ENCODE data around the gene NR2C2AP. TPM values are rescaled to one million over a fixed set of nuclear protein-coding genes. Genes with fewer than 3 reads are reported as not detected.
"Not testable (repeated sequence)": the region's sequence is repeated elsewhere in the genome, so short reads cannot be mapped to it uniquely, and the experiment has no call there.

NR2C2AP gene
- 28.7 and 32.3 TPM in 2 replicates for total RNA-seq (2014; rRNA removed; shearing (Covaris generic))

GRCh38 chr19:19203012-19203856 is at the start of gene NR2C2AP:
Gene NR2C2AP (minus strand): TSS chr19:19203414. CDS start chr19:19203060, 354 bp downstream.
- DNase-seq (ENCODE audit: low spot score), result peak; percentile 88

- no peak for DNase-seq (ENCODE audit: low spot score)
These were observed 47.1 kb upstream of the NR2C2AP start for GRCh38 chr19:19250196-19250801.

- DNase-seq (ENCODE audit: low spot score), result no peak
These were observed 37.3 kb upstream of the NR2C2AP start for GRCh38 chr19:19240476-19240875.

- DNase-seq (ENCODE audit: low spot score), result no peak
These were observed 36.5 kb upstream of the NR2C2AP start for GRCh38 chr19:19239675-19240074.

- no peak for DNase-seq (ENCODE audit: low spot score)
These were observed 35.1 kb upstream of the NR2C2AP start for GRCh38 chr19:19238126-19238894.

GRCh38 chr19:19236173-19236572 is 33.0 kb upstream of the NR2C2AP start:
- DNase-seq (ENCODE audit: low spot score), result no peak

- no peak for DNase-seq (ENCODE audit: low spot score)
These were observed 31.1 kb upstream of the NR2C2AP start for GRCh38 chr19:19234220-19234816.

- no peak for DNase-seq (ENCODE audit: low spot score)
These were observed 29.1 kb upstream of the NR2C2AP start for GRCh38 chr19:19232261-19232721.

GRCh38 chr19:19230999-19231398 is 27.8 kb upstream of the NR2C2AP start:
- no peak for DNase-seq (ENCODE audit: low spot score)

- DNase-seq (ENCODE audit: low spot score), result no peak
These were observed 26.5 kb upstream of the NR2C2AP start for GRCh38 chr19:19229701-19230100.

- DNase-seq (ENCODE audit: low spot score), result no peak
These were observed 24.0 kb upstream of the NR2C2AP start for GRCh38 chr19:19227217-19227616.

GRCh38 chr19:19226663-19227062 is 23.4 kb upstream of the NR2C2AP start:
- DNase-seq (ENCODE audit: low spot score), result no peak

- DNase-seq (ENCODE audit: low spot score), result no peak
These were observed 23.0 kb upstream of the NR2C2AP start for GRCh38 chr19:19226204-19226603.

- DNase-seq (ENCODE audit: low spot score), result peak; percentile 72
These were observed 21.8 kb upstream of the NR2C2AP start for GRCh38 chr19:19224852-19225494.

- no peak for DNase-seq (ENCODE audit: low spot score)
These were observed 21.1 kb upstream of the NR2C2AP start for GRCh38 chr19:19224150-19224851.

- no peak for DNase-seq (ENCODE audit: low spot score)
These were observed 20.4 kb upstream of the NR2C2AP start for GRCh38 chr19:19223636-19224035.

GRCh38 chr19:19223060-19223459 is 19.8 kb upstream of the NR2C2AP start:
- no peak for DNase-seq (ENCODE audit: low spot score)

GRCh38 chr19:19221000-19221399 is 17.8 kb upstream of the NR2C2AP start:
- DNase-seq (ENCODE audit: low spot score), result not testable (repeated sequence)

- DNase-seq (ENCODE audit: low spot score), result no peak
These were observed 15.7 kb upstream of the NR2C2AP start for GRCh38 chr19:19218911-19219310.

- peak; percentile 44 for DNase-seq (ENCODE audit: low spot score)
These were observed 13.9 kb upstream of the NR2C2AP start for GRCh38 chr19:19217099-19217498.

GRCh38 chr19:19215792-19216191 is 12.6 kb upstream of the NR2C2AP start:
- DNase-seq (ENCODE audit: low spot score), result no peak

Measured in HT-29 (cell line).